Memory B cell (primary cell): Measurements from ENCODE around the gene TADA3.
A peak's percentile ranks its signal among the peaks of the same experiment; 100 is the strongest.

Experiments
- ATAC-seq: fragments of 150-1000 bp; cut with Tn5 transposase; 2 replicates; pipeline ENCODE4 v1.10.0; 2021; ENCODE audit warnings: low read depth, mild to moderate bottlenecking, moderate library complexity
- DNase-seq, 2 donors: peaks; one replicate each; pipeline ENCODE4 v3.0.0; 2022; ENCODE audit warnings: low spot score in 2 of 2
- H3K27ac Mint-ChIP-seq: one replicate; pipeline ENCODE4 v1.8.0; 2022; ENCODE audit warnings: mild to moderate bottlenecking, moderate library complexity, mixed read lengths
- H3K27me3 Mint-ChIP-seq: one replicate; pipeline ENCODE4 v1.8.0; 2022; ENCODE audit warnings: mixed read lengths
- H3K36me3 Mint-ChIP-seq: one replicate; pipeline ENCODE4 v1.8.0; 2022; ENCODE audit warnings: mild to moderate bottlenecking, mixed read lengths
- H3K4me1 Mint-ChIP-seq: one replicate; pipeline ENCODE4 v1.8.0; 2022; ENCODE audit warnings: mixed read lengths
- H3K4me3 Mint-ChIP-seq: one replicate; pipeline ENCODE4 v1.8.0; 2022; ENCODE audit warnings: mild to moderate bottlenecking, moderate library complexity, mixed read lengths
- H3K9me3 Mint-ChIP-seq: one replicate; pipeline ENCODE4 v1.8.0; 2022; ENCODE audit warnings: mixed read lengths

TADA3 gene

GRCh38 chr3:9769426-9770275, 22.6 kb downstream of the TADA3 start, which contains the start of gene CAMK1:
Gene CAMK1, minus strand, starts transcription at chr3:9769947. Its CDS starts 2,198 bp downstream, at chr3:9767749.
- H3K27me3 Mint-ChIP-seq, result peaks cover 9% of the 10 kb centered on the region

GRCh38 chr3:9769012-9769411, 23.3 kb downstream of the TADA3 start:
- no peak for ATAC-seq

More at GRCh38 chr3:9769426-9770275, 22.6 kb downstream of the TADA3 start, which contains the start of gene CAMK1:
- H3K27ac Mint-ChIP-seq, result no peak within 1 kb of the TSS
- H3K4me1 Mint-ChIP-seq, result peaks cover 16% of the 10 kb centered on the region
- H3K9me3 Mint-ChIP-seq, result no peaks in the 10 kb centered on the region
- H3K36me3 Mint-ChIP-seq, result no peaks in the 10 kb centered on the region
- no peak for DNase-seq
- ATAC-seq, result peak; percentile 89
- H3K4me3 Mint-ChIP-seq, result peak within 1 kb of the TSS; percentile 60

GRCh38 chr3:9768141-9768775, 24.0 kb downstream of the TADA3 start:
- H3K4me3 Mint-ChIP-seq, result no peak overlapping the region

More at GRCh38 chr3:9769012-9769411, 23.3 kb downstream of the TADA3 start:
- Mint-ChIP-seq H3K27ac (no peak overlapping the region), H3K27me3 (peaks cover 9% of the 10 kb centered on the region), H3K36me3 (no peaks in the 10 kb centered on the region), H3K4me3 (peak overlapping the region; percentile 60), H3K9me3 (no peaks in the 10 kb centered on the region), H3K4me1 (peaks cover 16% of the 10 kb centered on the region)
- DNase-seq, result no peak

GRCh38 chr3:9767418-9767817, 24.9 kb downstream of the TADA3 start:
- H3K4me3 Mint-ChIP-seq, result no peak overlapping the region
- peaks cover 9% of the 10 kb centered on the region for H3K27me3 Mint-ChIP-seq
- DNase-seq (no peak), ATAC-seq (no peak)
- H3K9me3 Mint-ChIP-seq, result no peaks in the 10 kb centered on the region
- no peak overlapping the region for H3K27ac Mint-ChIP-seq
- H3K4me1 Mint-ChIP-seq, result peaks cover 16% of the 10 kb centered on the region
- peaks cover 2% of the 10 kb centered on the region for H3K36me3 Mint-ChIP-seq

More at GRCh38 chr3:9768141-9768775, 24.0 kb downstream of the TADA3 start:
- no peak overlapping the region for H3K27ac Mint-ChIP-seq
- H3K27me3 Mint-ChIP-seq, result peaks cover 9% of the 10 kb centered on the region
- DNase-seq, result no peak
- H3K4me1 Mint-ChIP-seq, result peaks cover 16% of the 10 kb centered on the region
- no peaks in the 10 kb centered on the region for H3K9me3 Mint-ChIP-seq
- no peak for ATAC-seq
- H3K36me3 Mint-ChIP-seq, result no peaks in the 10 kb centered on the region

GRCh38 chr3:9765865-9766264, 26.4 kb downstream of the TADA3 start:
- ATAC-seq (no peak), DNase-seq (no peak)
- H3K4me3 Mint-ChIP-seq, result no peak overlapping the region
- peaks cover 9% of the 10 kb centered on the region for H3K27me3 Mint-ChIP-seq
- peaks cover 16% of the 10 kb centered on the region for H3K4me1 Mint-ChIP-seq
- no peak overlapping the region for H3K27ac Mint-ChIP-seq
- no peaks in the 10 kb centered on the region for H3K9me3 Mint-ChIP-seq
- H3K36me3 Mint-ChIP-seq, result peaks cover 2% of the 10 kb centered on the region

- H3K27me3 Mint-ChIP-seq, result no peaks in the 10 kb centered on the region
- H3K9me3 Mint-ChIP-seq, result no peaks in the 10 kb centered on the region
- no peak for DNase-seq
- no peak overlapping the region for H3K27ac Mint-ChIP-seq
- no peak for ATAC-seq
- H3K4me1 Mint-ChIP-seq, result peaks cover 4% of the 10 kb centered on the region
- no peak overlapping the region for H3K4me3 Mint-ChIP-seq
- H3K36me3 Mint-ChIP-seq, result peaks cover 14% of the 10 kb centered on the region
These were observed 29.4 kb downstream of the TADA3 start for GRCh38 chr3:9762871-9763270.

- no peak overlapping the region for H3K4me3 Mint-ChIP-seq
- no peak overlapping the region for H3K27ac Mint-ChIP-seq
- H3K9me3 Mint-ChIP-seq, result no peaks in the 10 kb centered on the region
- ATAC-seq, result no peak
- H3K4me1 Mint-ChIP-seq, result peaks cover 3% of the 10 kb centered on the region
- no peaks in the 10 kb centered on the region for H3K27me3 Mint-ChIP-seq
- H3K36me3 Mint-ChIP-seq, result peaks cover 17% of the 10 kb centered on the region
- no peak for DNase-seq
These were observed 30.4 kb downstream of the TADA3 start for GRCh38 chr3:9761919-9762318.

GRCh38 chr3:9760779-9761505, 31.3 kb downstream of the TADA3 start:
- no peaks in the 10 kb centered on the region for H3K9me3 Mint-ChIP-seq
- ATAC-seq (no peak), DNase-seq (no peak)
- H3K27me3 Mint-ChIP-seq, result no peaks in the 10 kb centered on the region
- no peaks in the 10 kb centered on the region for H3K4me1 Mint-ChIP-seq
- no peak overlapping the region for H3K4me3 Mint-ChIP-seq
- peaks cover 24% of the 10 kb centered on the region for H3K36me3 Mint-ChIP-seq
- H3K27ac Mint-ChIP-seq, result no peak overlapping the region

- DNase-seq (no peak), ATAC-seq (no peak)
- H3K4me1 Mint-ChIP-seq, result peaks cover 8% of the 10 kb centered on the region
- H3K27me3 Mint-ChIP-seq, result no peaks in the 10 kb centered on the region
- no peak overlapping the region for H3K27ac Mint-ChIP-seq
- H3K9me3 Mint-ChIP-seq, result no peaks in the 10 kb centered on the region
- peaks cover 26% of the 10 kb centered on the region for H3K36me3 Mint-ChIP-seq
- no peak overlapping the region for H3K4me3 Mint-ChIP-seq
These were observed 34.8 kb downstream of the TADA3 start for GRCh38 chr3:9757427-9757826.

GRCh38 chr3:9754678-9755077, 37.6 kb downstream of the TADA3 start:
- H3K27me3 Mint-ChIP-seq, result no peaks in the 10 kb centered on the region
- DNase-seq (no peak), ATAC-seq (no peak)
- peaks cover 27% of the 10 kb centered on the region for H3K36me3 Mint-ChIP-seq
- no peak overlapping the region for H3K27ac Mint-ChIP-seq
- H3K9me3 Mint-ChIP-seq, result no peaks in the 10 kb centered on the region
- peaks cover 23% of the 10 kb centered on the region for H3K4me1 Mint-ChIP-seq
- H3K4me3 Mint-ChIP-seq, result no peak overlapping the region

GRCh38 chr3:9750556-9751411, 41.5 kb downstream of the TADA3 start:
- ATAC-seq (no peak), DNase-seq (no peak)
- peak overlapping the region; percentile 91 for H3K4me3 Mint-ChIP-seq
- peak overlapping the region; percentile 80 for H3K27ac Mint-ChIP-seq
- peaks cover 26% of the 10 kb centered on the region for H3K4me1 Mint-ChIP-seq
- no peaks in the 10 kb centered on the region for H3K9me3 Mint-ChIP-seq
- H3K36me3 Mint-ChIP-seq, result peaks cover 11% of the 10 kb centered on the region
- H3K27me3 Mint-ChIP-seq, result no peaks in the 10 kb centered on the region

- no peaks in the 10 kb centered on the region for H3K9me3 Mint-ChIP-seq
- peak; percentile 92 for ATAC-seq
- no peaks in the 10 kb centered on the region for H3K27me3 Mint-ChIP-seq
- DNase-seq, result peak; percentile 86 to 92
- H3K4me1 Mint-ChIP-seq, result peaks cover 26% of the 10 kb centered on the region
- H3K36me3 Mint-ChIP-seq, result peaks cover 13% of the 10 kb centered on the region
- H3K27ac Mint-ChIP-seq, result peak within 1 kb of the TSS; percentile 80
- H3K4me3 Mint-ChIP-seq, result peak within 1 kb of the TSS; percentile 91
These were observed 42.4 kb downstream of the TADA3 start, which contains the start of gene OGG1 for GRCh38 chr3:9749645-9750555. Gene OGG1, plus strand, starts transcription at chr3:9749952. Its CDS starts 335 bp downstream, at chr3:9750287.
